NCI-H748 (cell line): ENCODE results near the gene CR1L.
A peak's percentile ranks its signal among the peaks of the same experiment; 100 is the strongest.
"Not testable (repeated sequence)": the region's sequence is repeated elsewhere in the genome, so short reads cannot be mapped to it uniquely, and the experiment has no call there.

ENCODE experiments used
- DNase-seq: peaks from one replicate; lab custom pipeline; 2025; ENCODE audit not compliant: unreplicated experiment; lab: John Stamatoyannopoulos, UW

CR1L gene

GRCh38 chr1:207680590-207681388, 35.9 kb downstream of the CR1L start:
- DNase-seq, result not testable (repeated sequence)

- not testable (repeated sequence) for DNase-seq
These were observed 38.0 kb downstream of the CR1L start for GRCh38 chr1:207682872-207683434.

GRCh38 chr1:207690551-207690950, 45.6 kb downstream of the CR1L start:
- not testable (repeated sequence) for DNase-seq

- DNase-seq, result no peak
These were observed 46.1 kb downstream of the CR1L start for GRCh38 chr1:207691010-207691409.

- DNase-seq, result no peak
These were observed 46.9 kb downstream of the CR1L start for GRCh38 chr1:207691841-207692240.

- not testable (repeated sequence) for DNase-seq
These were observed 47.4 kb downstream of the CR1L start for GRCh38 chr1:207692291-207692690.

- no peak for DNase-seq
These were observed 51.0 kb downstream of the CR1L start for GRCh38 chr1:207695891-207696290.

- peak; percentile 42 for DNase-seq
These were observed 54.0 kb downstream of the CR1L start for GRCh38 chr1:207698822-207699483.

- DNase-seq, result no peak
These were observed 57.4 kb downstream of the CR1L start for GRCh38 chr1:207702317-207702716.

GRCh38 chr1:207703712-207704111, 58.8 kb downstream of the CR1L start:
- no peak for DNase-seq

GRCh38 chr1:207708004-207708403, 63.1 kb downstream of the CR1L start:
- DNase-seq, result not testable (repeated sequence)

- DNase-seq, result peak; percentile 10
These were observed 66.4 kb downstream of the CR1L start for GRCh38 chr1:207711285-207711684.

GRCh38 chr1:207712701-207713100, 67.8 kb downstream of the CR1L start:
- DNase-seq, result not testable (repeated sequence)

GRCh38 chr1:207713529-207713928, 68.6 kb downstream of the CR1L start:
- no peak for DNase-seq

- DNase-seq, result no peak
These were observed 74.3 kb downstream of the CR1L start for GRCh38 chr1:207719234-207719633.

- not testable (repeated sequence) for DNase-seq
These were observed 83.4 kb downstream of the CR1L start for GRCh38 chr1:207728200-207728858.

- not testable (repeated sequence) for DNase-seq
These were observed 92.7 kb downstream of the CR1L start for GRCh38 chr1:207737503-207738157.

GRCh38 chr1:207738158-207738659, 93.3 kb downstream of the CR1L start:
- DNase-seq, result not testable (repeated sequence)

- DNase-seq, result no peak
These were observed 95.3 kb downstream of the CR1L start for GRCh38 chr1:207740207-207740606.

- DNase-seq, result no peak
These were observed 98.1 kb downstream of the CR1L start for GRCh38 chr1:207742850-207743555.
